OCI-LY3 (cell line): Measurements from ENCODE around the gene LIMA1.

Source experiments
- H2AFZ ChIP-seq: fragments of 200-600, 300-600 bp; shearing (Covaris generic); 2 replicates; pipeline ENCODE4 v1.6.0; 2014; ENCODE audit warnings: antibody characterized with exemption, low read depth, low read length
- H3K27ac ChIP-seq: fragments of 200-600, 300-600 bp; sonication (generic); 2 replicates; pipeline ENCODE4 v1.5.1; 2014; ENCODE audit warnings: mild to moderate bottlenecking, low read length, moderate library complexity, mixed read lengths
- H3K27me3 ChIP-seq: fragments of 200-600, 300-600 bp; sonication (generic); 2 replicates; pipeline ENCODE4 v1.6.1; 2014; ENCODE audit warnings: low read depth, low read length, mixed read lengths
- H3K36me3 ChIP-seq: fragments of 200-600, 300-600 bp; sonication (generic); replicated peaks from 2 replicates; pipeline ENCODE3; 2014; ENCODE audit warnings: low read depth, low read length, mixed read lengths
- H3K4me1 ChIP-seq: fragments of 300-600, 200-600 bp; sonication (generic); 2 replicates; pipeline ENCODE4 v1.6.1; 2014; ENCODE audit warnings: low read length, mixed read lengths
- H3K4me2 ChIP-seq: fragments of 200-600, 300-600 bp; sonication (generic); 2 replicates; pipeline ENCODE4 v1.6.1; 2014; ENCODE audit warnings: low read length, mixed read lengths
- H3K4me3 ChIP-seq: fragments of 300-600, 200-600 bp; sonication (generic); 2 replicates; pipeline ENCODE4 v1.5.1; 2014; ENCODE audit warnings: antibody characterized with exemption, mild to moderate bottlenecking, low read length, moderate library complexity
- H3K79me2 ChIP-seq: fragments of 300-600, 200-600 bp; shearing (Covaris generic); 2 replicates; pipeline ENCODE4 v1.6.1; 2014; ENCODE audit warnings: mild to moderate bottlenecking, low read length, mixed read lengths
- H3K9ac ChIP-seq: fragments of 300-600, 200-600 bp; shearing (Covaris generic); 2 replicates; pipeline ENCODE4 v1.6.0; 2014; ENCODE audit warnings: mild to moderate bottlenecking, low read length, moderate library complexity
- H3K9me3 ChIP-seq: fragments of 200-600, 300-600 bp; shearing (Covaris generic); 2 replicates; pipeline ENCODE4 v1.6.1; 2014; ENCODE audit warnings: low read length, mixed read lengths; ENCODE audit not compliant: insufficient read depth
- H4K20me1 ChIP-seq: fragments of 200-600, 300-600 bp; sonication (generic); 2 replicates; pipeline ENCODE4 v1.6.1; 2016; ENCODE audit warnings: low read length, mixed read lengths; ENCODE audit not compliant: insufficient read depth
- CTCF ChIP-seq: fragments of 200-600, 300-600 bp; sonication (generic); IDR thresholded peaks from 2 replicates; pipeline ENCODE4 v1.5.1; 2014; ENCODE audit warnings: antibody characterized with exemption, low read length, low read depth
- EZH2phosphoT487 ChIP-seq: fragments of 200-600 bp; shearing (Covaris generic); IDR thresholded peaks from 2 replicates; pipeline ENCODE4 v1.6.1; 2018; ENCODE audit warnings: antibody characterized with exemption, mixed run types, low read depth

LIMA1 gene

GRCh38 chr12:50187084-50187900 is 96.0 kb downstream of the LIMA1 start:
- Histone ChIP-seq H3K36me3 (peaks cover 46% of the 10 kb centered on the region), H3K4me1 (no peaks in the 10 kb centered on the region), H3K27ac (peak overlapping the region; percentile 30; the same call in 1 of the 2 replicates)

GRCh38 chr12:50186681-50187080 is 96.6 kb downstream of the LIMA1 start:
- no peak for TF ChIP-seq EZH2phosphoT487
- no peak for TF ChIP-seq CTCF
- H3K79me2 ChIP-seq: no peaks in the 10 kb centered on the region
- no peak overlapping the region for H3K9ac ChIP-seq

More at GRCh38 chr12:50187084-50187900, 96.0 kb downstream of the LIMA1 start:
- no peak overlapping the region for H3K9ac ChIP-seq
- no peaks in the 10 kb centered on the region for H3K27me3 ChIP-seq
- H3K4me2 ChIP-seq: no peak overlapping the region
- H3K79me2 ChIP-seq: no peaks in the 10 kb centered on the region
- no peak overlapping the region for H3K4me3 ChIP-seq
- H4K20me1 ChIP-seq: peaks cover 11% of the 10 kb centered on the region
- H2AFZ ChIP-seq: no peak overlapping the region
- no peaks in the 10 kb centered on the region for H3K9me3 ChIP-seq
- TF ChIP-seq CTCF (no peak), EZH2phosphoT487 (no peak)

GRCh38 chr12:50185970-50186663 is 97.2 kb downstream of the LIMA1 start:
- Histone ChIP-seq H3K4me3 (no peak overlapping the region), H3K79me2 (no peaks in the 10 kb centered on the region), H3K36me3 (peaks cover 53% of the 10 kb centered on the region), H2AFZ (no peak overlapping the region), H3K4me1 (no peaks in the 10 kb centered on the region), H3K4me2 (no peak overlapping the region), H3K9me3 (no peaks in the 10 kb centered on the region), H3K27ac (no peak overlapping the region), H3K9ac (no peak overlapping the region), H4K20me1 (peaks cover 11% of the 10 kb centered on the region), H3K27me3 (no peaks in the 10 kb centered on the region)
- TF ChIP-seq CTCF: no peak
- TF ChIP-seq EZH2phosphoT487: no peak

More at GRCh38 chr12:50186681-50187080, 96.6 kb downstream of the LIMA1 start:
- H4K20me1 ChIP-seq: peaks cover 11% of the 10 kb centered on the region
- no peak overlapping the region for H3K4me2 ChIP-seq
- H3K4me3 ChIP-seq: no peak overlapping the region
- no peak overlapping the region for H3K27ac ChIP-seq
- peaks cover 47% of the 10 kb centered on the region for H3K36me3 ChIP-seq
- no peaks in the 10 kb centered on the region for H3K27me3 ChIP-seq
- no peak overlapping the region for H2AFZ ChIP-seq
- H3K9me3 ChIP-seq: no peaks in the 10 kb centered on the region
- H3K4me1 ChIP-seq: no peaks in the 10 kb centered on the region

- no peak overlapping the region for H3K27ac ChIP-seq
- H3K4me2 ChIP-seq: no peak overlapping the region
- no peaks in the 10 kb centered on the region for H3K9me3 ChIP-seq
- H2AFZ ChIP-seq: no peak overlapping the region
- H3K4me1 ChIP-seq: no peaks in the 10 kb centered on the region
- no peaks in the 10 kb centered on the region for H3K27me3 ChIP-seq
- H3K9ac ChIP-seq: no peak overlapping the region
- H4K20me1 ChIP-seq: peaks cover 11% of the 10 kb centered on the region
- no peaks in the 10 kb centered on the region for H3K79me2 ChIP-seq
- no peak overlapping the region for H3K4me3 ChIP-seq
- TF ChIP-seq EZH2phosphoT487 (no peak), CTCF (no peak)
- H3K36me3 ChIP-seq: peaks cover 54% of the 10 kb centered on the region
Observed at GRCh38 chr12:50185301-50185895, 97.9 kb downstream of the LIMA1 start.
